T-helper 17 cell (primary cell): ENCODE measurements around the gene CD22. TPM values are rescaled to one million over a fixed set of nuclear protein-coding genes. Genes with fewer than 3 reads are reported as not detected.

Source experiments
- ATAC-seq: fragments of 150-1000 bp; cut with Tn5 transposase; 2 replicates; pipeline ENCODE4 v1.10.0; 2021; ENCODE audit warnings: mild to moderate bottlenecking, moderate library complexity
- DNase-seq, 3 donors: peaks; one replicate each; pipeline versions ENCODE4 v3.0.0 to v3.0.0-alpha.2; 2020 to 2021
- H3K9me3 ChIP-seq: one replicate; pipeline ENCODE4 v1.7.0; 2013; ENCODE audit warnings: low read length, mild to moderate bottlenecking; ENCODE audit not compliant: control insufficient read depth, poor library complexity, severe bottlenecking
- H3K27ac Mint-ChIP-seq: one replicate; pipeline ENCODE4 v1.8.0; 2022; ENCODE audit warnings: mild to moderate bottlenecking, moderate library complexity, mixed read lengths
- H3K27me3 Mint-ChIP-seq: one replicate; pipeline ENCODE4 v1.8.0; 2022; ENCODE audit warnings: mixed read lengths
- H3K36me3 Mint-ChIP-seq: one replicate; pipeline ENCODE4 v1.8.0; 2022; ENCODE audit warnings: low read depth, mixed read lengths
- H3K4me1 Mint-ChIP-seq: one replicate; pipeline ENCODE4 v1.8.0; 2022; ENCODE audit warnings: mild to moderate bottlenecking, mixed read lengths
- H3K4me3 Mint-ChIP-seq: one replicate; pipeline ENCODE4 v1.8.0; 2022; ENCODE audit warnings: mild to moderate bottlenecking, moderate library complexity, mixed read lengths
- total RNA-seq, 4 donors: library from RNA in 2 of 4; stranded (reverse) in 2 of 4; gene quantifications; one replicate each; pipeline ENCODE4 v1.2.3 and lab custom pipeline; 2022 to 2026

The CD22 gene
- total RNA-seq, 2 donors from 2014 or later = 1.3 to 36.1 TPM

DNA sequence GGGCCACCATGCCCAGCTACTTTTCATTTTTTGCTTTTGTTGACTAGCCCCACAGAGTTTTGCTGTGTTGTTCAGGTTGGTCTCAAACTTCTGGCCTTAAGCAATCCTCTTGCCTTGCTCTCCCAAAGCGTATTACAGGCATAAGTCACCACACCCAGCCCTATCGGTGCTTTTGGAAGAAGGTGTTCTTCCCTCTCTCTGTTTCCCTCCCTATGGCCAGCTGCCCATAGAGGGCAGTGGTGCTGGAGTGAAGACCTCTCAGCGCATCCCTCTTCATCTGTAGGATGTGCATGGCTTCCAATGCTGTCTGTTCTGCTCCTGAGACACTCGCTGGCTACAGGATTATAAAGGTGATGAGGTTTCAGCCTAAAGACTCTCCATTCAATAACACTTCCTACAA is 1.3 kb upstream of the CD22 start:
- H3K27me3 Mint-ChIP-seq = peaks cover 12% of the 10 kb centered on the region
- no peaks in the 10 kb centered on the region for H3K9me3 ChIP-seq
- DNase-seq (no peak), ATAC-seq (no peak)
- peaks cover 7% of the 10 kb centered on the region for H3K4me1 Mint-ChIP-seq
- no peak overlapping the region for H3K4me3 Mint-ChIP-seq
- H3K27ac Mint-ChIP-seq = peak overlapping the region; percentile 72
- peaks cover 2% of the 10 kb centered on the region for H3K36me3 Mint-ChIP-seq

DNA sequence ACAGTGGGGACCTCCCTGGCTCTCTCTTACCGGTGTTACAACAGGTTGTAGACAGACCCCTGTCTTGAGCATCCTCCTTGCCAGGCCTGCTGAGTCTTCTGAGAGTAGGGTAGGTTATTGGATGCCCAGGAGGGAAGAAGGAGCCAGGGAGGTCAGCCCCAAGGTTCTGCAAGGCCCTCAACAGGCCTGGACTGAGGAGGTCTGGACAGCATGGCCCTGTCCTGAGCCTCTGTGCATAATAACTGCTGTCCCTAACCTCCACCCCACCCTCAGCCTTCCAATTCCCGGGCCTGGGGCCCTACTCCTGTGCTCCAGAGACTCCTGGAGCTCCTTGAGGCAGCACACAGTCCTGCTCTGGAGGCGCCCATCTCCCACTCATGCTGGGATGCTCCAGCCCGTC is 336 bp downstream of the CD22 start:
- Mint-ChIP-seq H3K4me1 (peaks cover 17% of the 10 kb centered on the region), H3K27ac (no peak overlapping the region), H3K36me3 (peaks cover 4% of the 10 kb centered on the region), H3K4me3 (peak overlapping the region; percentile 47), H3K27me3 (peaks cover 22% of the 10 kb centered on the region)
- ATAC-seq = no peak
- no peak for DNase-seq
- H3K9me3 ChIP-seq = no peaks in the 10 kb centered on the region

DNA sequence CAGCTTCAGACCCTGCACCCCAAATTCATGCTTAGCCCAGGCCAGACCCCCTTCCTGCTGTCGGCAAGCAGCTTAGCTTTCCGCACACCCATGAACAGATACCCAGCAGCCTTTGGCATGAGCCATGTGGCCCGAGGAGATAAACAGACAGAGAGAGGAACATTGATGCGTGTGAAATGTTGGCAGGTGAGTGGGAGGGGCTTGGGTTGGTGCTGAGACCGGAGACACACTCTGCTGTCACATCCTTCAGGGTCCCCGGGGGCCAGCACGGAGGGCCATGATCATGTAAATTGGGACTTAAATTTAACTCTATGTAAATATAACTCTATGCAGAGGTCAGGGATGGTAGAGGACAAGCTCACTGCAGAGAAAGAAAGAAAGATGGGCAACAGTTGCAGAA is 1.5 kb downstream of the CD22 start:
- DNase-seq (no peak), ATAC-seq (peak; percentile 71)
- Mint-ChIP-seq H3K4me3 (peak overlapping the region; percentile 66), H3K36me3 (peaks cover 4% of the 10 kb centered on the region), H3K27me3 (peaks cover 30% of the 10 kb centered on the region), H3K4me1 (peaks cover 18% of the 10 kb centered on the region), H3K27ac (no peak overlapping the region)
- no peaks in the 10 kb centered on the region for H3K9me3 ChIP-seq

DNA sequence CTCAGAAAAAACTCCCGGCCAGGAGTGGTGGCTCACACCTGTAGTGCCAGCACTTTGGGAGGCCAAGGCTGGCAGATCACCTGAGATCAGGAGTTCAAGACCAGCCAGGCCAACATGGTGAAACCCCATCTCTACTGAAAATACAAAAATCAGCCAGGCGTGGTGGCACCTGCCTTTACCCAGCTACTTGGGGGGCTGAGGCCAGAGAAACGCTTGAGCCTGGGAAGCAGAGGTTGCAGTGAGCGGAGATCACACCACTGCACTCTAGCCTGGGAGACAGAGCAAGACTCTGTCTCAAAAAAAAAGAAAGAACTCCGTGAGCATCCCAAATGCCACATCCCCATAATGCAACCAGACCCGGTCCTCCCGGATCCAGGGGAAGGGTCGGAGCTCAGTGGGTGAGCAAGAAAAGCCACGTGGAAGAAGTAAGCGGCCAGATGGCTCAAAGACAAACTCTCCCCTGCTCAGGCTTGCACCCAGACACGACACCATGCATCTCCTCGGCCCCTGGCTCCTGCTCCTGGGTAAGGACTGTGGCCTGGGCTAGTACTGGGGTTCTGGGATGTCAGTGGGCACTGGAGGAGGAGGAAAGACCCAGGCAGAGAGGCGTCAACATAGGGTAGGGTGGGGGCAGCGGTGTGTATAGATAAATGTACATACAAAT is 2.7 kb downstream of the CD22 start:
- Mint-ChIP-seq H3K36me3 (peaks cover 4% of the 10 kb centered on the region), H3K27ac (peak overlapping the region; percentile 16), H3K27me3 (peaks cover 30% of the 10 kb centered on the region), H3K4me3 (peak overlapping the region; percentile 41), H3K4me1 (peaks cover 18% of the 10 kb centered on the region)
- ATAC-seq (no peak), DNase-seq (no peak)
- H3K9me3 ChIP-seq = no peaks in the 10 kb centered on the region

DNA sequence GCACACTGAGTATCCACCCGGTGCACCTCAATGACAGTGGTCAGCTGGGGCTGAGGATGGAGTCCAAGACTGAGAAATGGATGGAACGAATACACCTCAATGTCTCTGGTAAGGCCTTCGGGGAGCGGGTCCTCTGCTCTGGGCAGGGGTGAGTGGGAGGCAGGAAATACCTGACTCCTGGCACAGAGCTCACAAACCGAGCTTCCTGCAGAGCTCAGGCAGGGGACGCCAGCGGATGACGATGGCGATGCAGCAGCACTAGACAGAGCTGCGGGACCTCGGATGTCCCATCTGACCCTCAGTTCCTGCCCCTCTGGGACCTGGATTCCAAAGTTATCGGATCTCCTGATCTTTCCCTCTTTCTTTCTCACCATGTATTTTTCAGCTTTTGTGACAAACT is 3.8 kb downstream of the CD22 start:
- DNase-seq = no peak
- peaks cover 4% of the 10 kb centered on the region for H3K36me3 Mint-ChIP-seq
- no peaks in the 10 kb centered on the region for H3K9me3 ChIP-seq
- H3K27me3 Mint-ChIP-seq = peaks cover 30% of the 10 kb centered on the region
- peak overlapping the region; percentile 31 for H3K4me3 Mint-ChIP-seq
- H3K27ac Mint-ChIP-seq = no peak overlapping the region
- H3K4me1 Mint-ChIP-seq = peaks cover 18% of the 10 kb centered on the region
- ATAC-seq = peak; percentile 60

DNA sequence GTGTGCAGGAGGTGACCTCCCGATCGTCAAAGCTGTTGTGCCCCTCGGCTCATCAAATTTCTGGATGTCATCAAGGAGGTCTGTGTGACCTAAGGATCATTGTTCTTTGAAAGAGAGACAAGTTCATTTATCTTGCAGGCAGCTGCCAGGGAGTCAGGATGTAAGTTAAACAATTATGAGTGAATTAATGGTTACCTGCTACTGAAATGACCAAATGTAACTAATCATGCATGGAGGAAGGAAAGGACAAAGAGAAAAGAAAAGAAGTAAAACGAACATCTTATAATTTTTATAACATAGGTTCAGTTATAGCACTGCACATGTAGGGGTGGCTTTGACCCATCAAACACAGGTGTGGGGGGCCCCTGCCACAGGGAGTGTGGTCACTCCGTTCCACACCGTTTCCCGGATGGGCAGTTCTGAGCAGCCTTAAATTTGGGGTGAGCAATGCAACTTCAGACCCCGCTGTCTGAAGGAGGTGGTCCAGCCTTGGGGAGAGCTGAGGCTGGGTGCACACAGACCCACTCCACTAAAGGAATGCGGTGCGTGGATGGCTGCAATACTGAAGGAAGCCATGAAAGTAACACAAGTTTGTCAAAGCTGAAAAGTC is 5.3 kb downstream of the CD22 start:
- H3K4me3 Mint-ChIP-seq = peak overlapping the region; percentile 56
- peaks cover 18% of the 10 kb centered on the region for H3K4me1 Mint-ChIP-seq
- no peak overlapping the region for H3K27ac Mint-ChIP-seq
- H3K9me3 ChIP-seq = no peaks in the 10 kb centered on the region
- peaks cover 30% of the 10 kb centered on the region for H3K27me3 Mint-ChIP-seq
- peaks cover 4% of the 10 kb centered on the region for H3K36me3 Mint-ChIP-seq
- DNase-seq (no peak), ATAC-seq (no peak)

DNA sequence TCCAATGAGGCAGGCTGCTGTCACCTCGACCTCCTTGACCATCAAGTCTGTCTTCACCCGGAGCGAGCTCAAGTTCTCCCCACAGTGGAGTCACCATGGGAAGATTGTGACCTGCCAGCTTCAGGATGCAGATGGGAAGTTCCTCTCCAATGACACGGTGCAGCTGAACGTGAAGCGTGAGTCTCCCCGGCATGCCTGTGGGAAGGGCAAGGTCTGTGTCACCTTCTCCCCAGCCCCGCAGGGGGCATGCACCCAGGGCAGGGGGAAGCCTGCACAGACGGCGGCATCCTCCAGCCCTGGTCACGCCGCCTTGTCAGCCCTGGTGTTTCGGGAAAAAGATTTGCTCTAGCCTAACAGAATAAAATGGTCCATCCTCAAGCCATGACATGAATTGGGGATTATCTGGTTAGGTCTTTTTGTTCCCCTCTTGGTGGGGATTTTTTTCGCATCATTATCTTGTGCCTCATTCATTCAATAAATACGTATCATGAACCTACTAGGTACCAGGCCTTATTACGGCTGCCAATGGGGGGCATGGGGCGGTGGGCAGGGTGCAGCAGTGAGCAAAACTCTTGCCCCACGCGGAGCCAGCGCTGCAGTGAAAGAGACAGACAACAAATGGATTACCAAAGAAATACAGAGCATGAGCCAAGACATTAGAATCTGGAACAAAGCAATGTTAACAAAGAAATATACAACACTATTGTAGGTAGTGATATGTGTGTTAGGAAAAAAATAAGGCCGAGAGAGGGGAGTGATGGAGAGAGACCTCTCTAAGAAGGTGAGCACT is 7.4 kb downstream of the CD22 start:
- no peak for DNase-seq

DNA sequence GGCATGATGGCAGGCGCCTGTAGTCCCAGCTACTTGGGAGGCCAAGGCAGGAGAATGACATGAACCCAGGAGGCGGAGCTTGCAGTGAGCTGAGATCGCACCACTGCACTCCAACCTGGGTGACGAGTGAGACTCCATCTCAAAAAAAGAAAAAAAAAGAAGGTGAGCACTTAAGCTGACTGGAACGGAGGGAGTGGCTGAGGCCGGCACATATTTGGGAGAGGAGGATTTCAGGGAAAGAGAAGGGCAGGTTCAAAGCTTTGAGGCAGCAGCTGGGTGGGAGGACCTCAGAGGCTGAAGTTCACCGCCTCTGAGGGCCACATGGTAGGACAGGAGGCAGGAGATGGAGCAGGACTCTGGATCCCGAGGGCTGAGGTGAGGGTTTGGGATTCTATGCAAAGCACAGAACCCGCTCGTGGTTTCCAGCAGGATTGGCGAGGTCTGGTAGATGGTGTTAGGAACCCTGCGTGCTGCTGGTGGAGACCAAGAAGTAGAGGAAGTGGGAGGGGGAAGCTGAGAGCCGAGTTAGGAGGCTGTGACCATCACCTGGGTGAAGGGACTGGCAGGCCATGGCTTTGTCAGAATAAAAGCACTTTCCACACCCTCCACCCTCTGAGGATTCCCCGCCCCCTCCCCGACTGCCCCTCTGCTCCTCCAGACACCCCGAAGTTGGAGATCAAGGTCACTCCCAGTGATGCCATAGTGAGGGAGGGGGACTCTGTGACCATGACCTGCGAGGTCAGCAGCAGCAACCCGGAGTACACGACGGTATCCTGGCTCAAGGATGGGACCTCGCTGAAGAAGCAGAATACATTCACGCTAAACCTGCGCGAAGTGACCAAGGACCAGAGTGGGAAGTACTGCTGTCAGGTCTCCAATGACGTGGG is 8.4 kb downstream of the CD22 start:
- DNase-seq (no peak), ATAC-seq (no peak)
- H3K4me1 Mint-ChIP-seq = peaks cover 18% of the 10 kb centered on the region
- H3K9me3 ChIP-seq = no peaks in the 10 kb centered on the region
- H3K36me3 Mint-ChIP-seq = peaks cover 2% of the 10 kb centered on the region
- H3K4me3 Mint-ChIP-seq = no peak overlapping the region
- H3K27ac Mint-ChIP-seq = no peak overlapping the region
- peaks cover 18% of the 10 kb centered on the region for H3K27me3 Mint-ChIP-seq

More for the DNA sequence above, 7.4 kb downstream of the CD22 start:
- Mint-ChIP-seq H3K27ac (no peak overlapping the region), H3K4me3 (no peak overlapping the region), H3K27me3 (peaks cover 19% of the 10 kb centered on the region), H3K4me1 (peaks cover 15% of the 10 kb centered on the region), H3K36me3 (peaks cover 2% of the 10 kb centered on the region)
- H3K9me3 ChIP-seq = no peaks in the 10 kb centered on the region
- no peak for ATAC-seq

DNA sequence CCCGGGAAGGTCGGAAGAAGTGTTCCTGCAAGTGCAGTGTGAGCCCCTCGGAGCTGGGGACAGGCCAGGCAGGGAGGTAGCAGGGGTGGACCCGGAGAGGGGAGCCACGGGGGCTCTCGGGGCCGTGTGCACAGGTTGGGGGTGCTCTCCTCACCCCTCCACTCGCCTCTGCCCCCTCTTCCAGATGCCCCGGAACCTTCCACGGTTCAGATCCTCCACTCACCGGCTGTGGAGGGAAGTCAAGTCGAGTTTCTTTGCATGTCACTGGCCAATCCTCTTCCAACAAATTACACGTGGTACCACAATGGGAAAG is 9.0 kb downstream of the CD22 start:
- Mint-ChIP-seq H3K36me3 (peaks cover 2% of the 10 kb centered on the region), H3K4me1 (peaks cover 17% of the 10 kb centered on the region), H3K27me3 (peaks cover 18% of the 10 kb centered on the region), H3K27ac (no peak overlapping the region), H3K4me3 (no peak overlapping the region)
- DNase-seq = no peak
- no peak for ATAC-seq
- no peaks in the 10 kb centered on the region for H3K9me3 ChIP-seq

DNA sequence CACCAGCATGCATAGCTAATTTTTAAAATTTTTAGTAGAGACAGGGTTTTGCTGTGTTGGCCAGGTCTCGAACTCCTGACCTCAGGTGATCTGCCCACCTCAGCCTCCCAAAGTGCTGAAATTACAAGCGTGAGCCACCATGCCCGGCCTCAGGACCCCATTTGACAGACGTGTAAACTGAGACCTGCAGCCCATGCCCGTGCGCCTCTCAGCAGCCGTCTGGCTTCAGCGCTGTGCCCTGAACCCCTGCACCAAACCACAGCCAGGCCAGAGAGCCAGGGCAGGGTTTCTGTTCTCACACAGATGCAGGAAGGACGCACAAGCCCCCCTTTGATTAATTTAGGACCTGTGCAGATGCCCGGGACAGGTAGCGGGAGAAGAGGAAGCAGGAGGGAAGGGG is 11.4 kb downstream of the CD22 start:
- Mint-ChIP-seq H3K4me1 (peaks cover 11% of the 10 kb centered on the region), H3K27ac (no peak overlapping the region), H3K36me3 (no peaks in the 10 kb centered on the region), H3K4me3 (no peak overlapping the region), H3K27me3 (peaks cover 5% of the 10 kb centered on the region)
- DNase-seq = no peak
- no peaks in the 10 kb centered on the region for H3K9me3 ChIP-seq
- no peak for ATAC-seq

DNA sequence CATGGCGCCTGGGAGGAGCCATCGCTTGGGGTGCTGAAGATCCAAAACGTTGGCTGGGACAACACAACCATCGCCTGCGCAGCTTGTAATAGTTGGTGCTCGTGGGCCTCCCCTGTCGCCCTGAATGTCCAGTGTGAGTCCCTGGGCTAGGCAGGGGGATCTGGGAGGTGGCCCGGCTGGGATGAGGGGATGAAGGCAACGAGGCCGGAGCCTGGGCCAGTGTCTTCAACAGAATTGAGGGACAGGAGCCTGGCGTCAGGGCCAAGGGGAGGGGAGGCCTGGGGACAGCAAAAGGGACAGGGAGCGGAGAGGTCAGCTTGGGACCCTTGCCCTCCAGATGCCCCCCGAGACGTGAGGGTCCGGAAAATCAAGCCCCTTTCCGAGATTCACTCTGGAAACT is 12.0 kb downstream of the CD22 start:
- Mint-ChIP-seq H3K27me3 (peaks cover 10% of the 10 kb centered on the region), H3K36me3 (no peaks in the 10 kb centered on the region), H3K4me3 (no peak overlapping the region), H3K27ac (no peak overlapping the region), H3K4me1 (peaks cover 13% of the 10 kb centered on the region)
- no peak for ATAC-seq
- H3K9me3 ChIP-seq = no peaks in the 10 kb centered on the region
- DNase-seq = no peak

DNA sequence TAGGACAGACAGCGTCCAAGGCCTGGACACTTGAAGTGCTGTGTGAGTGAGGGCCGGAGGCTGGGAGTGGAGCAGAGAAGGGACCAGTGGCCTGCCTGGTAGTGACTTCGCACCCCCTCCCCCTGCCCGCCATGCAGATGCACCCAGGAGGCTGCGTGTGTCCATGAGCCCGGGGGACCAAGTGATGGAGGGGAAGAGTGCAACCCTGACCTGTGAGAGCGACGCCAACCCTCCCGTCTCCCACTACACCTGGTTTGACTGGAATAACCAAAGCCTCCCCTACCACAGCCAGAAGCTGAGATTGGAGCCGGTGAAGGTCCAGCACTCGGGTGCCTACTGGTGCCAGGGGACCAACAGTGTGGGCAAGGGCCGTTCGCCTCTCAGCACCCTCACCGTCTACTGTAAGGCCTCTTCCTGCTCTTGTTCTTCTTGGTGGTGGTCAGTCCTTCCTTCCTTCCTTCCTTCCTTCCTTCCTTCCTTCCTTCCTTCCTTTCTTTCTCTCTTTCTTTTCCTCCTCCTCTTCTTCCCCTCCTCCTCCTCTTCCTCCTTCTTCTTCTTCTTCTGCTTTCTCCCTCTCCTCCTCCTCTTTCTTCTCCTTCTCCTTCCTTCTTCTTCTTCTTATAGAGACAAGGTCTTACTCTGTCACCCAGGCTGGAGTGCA is 12.7 kb downstream of the CD22 start:
- no peaks in the 10 kb centered on the region for H3K9me3 ChIP-seq
- peaks cover 14% of the 10 kb centered on the region for H3K27me3 Mint-ChIP-seq
- peaks cover 20% of the 10 kb centered on the region for H3K4me1 Mint-ChIP-seq
- no peak for DNase-seq
- ATAC-seq = no peak
- H3K4me3 Mint-ChIP-seq = peak overlapping the region; percentile 70
- H3K27ac Mint-ChIP-seq = peak overlapping the region; percentile 74
- no peaks in the 10 kb centered on the region for H3K36me3 Mint-ChIP-seq
